Uterus (tissue), 2 donors: Measurements from ENCODE around the gene MEIG1.

Experiments
- CTCF ChIP-seq, 4 experiments: fragments of 200-600 bp in 2 of 4; fragments of 450-650 bp in 2 of 4; sonication (generic) in 2 of 4; IDR thresholded peaks; one replicate each; pipeline ENCODE4 v1.5.1; 2016 to 2019; ENCODE audit warnings: antibody characterized with exemption in 4 of 4, mild to moderate bottlenecking in 2 of 4, moderate library complexity in 1 of 4
- POLR2A ChIP-seq, 2 donors: fragments of 450-650 bp; IDR thresholded peaks; one replicate each; pipeline ENCODE4 v1.6.1; 2016; ENCODE audit warnings: antibody characterized with exemption in 2 of 2, mild to moderate bottlenecking in 1 of 2, moderate library complexity in 1 of 2

DNA sequence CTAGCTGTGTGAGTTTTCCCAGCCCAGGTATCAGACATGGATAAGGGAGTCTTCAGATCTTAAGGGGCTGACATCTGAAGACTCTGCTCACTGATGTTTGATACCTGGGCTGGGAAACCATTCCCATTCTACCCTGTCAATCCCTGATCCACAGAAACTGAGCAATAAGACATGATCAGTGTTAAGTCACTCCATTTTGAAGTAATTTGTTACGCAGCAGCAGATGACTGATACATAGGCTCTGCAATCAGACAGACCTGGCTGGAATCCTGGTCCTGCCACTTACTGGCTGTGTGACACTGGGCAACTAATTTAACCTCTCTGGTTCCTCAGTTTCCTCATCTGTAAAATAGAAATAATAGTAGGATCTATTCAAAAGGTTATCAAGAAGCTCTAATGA, 11.9 kb upstream of the MEIG1 start:
- TF ChIP-seq CTCF (IDR thresholded peaks at IDR 0.05) (no peak), POLR2A (IDR thresholded peaks at IDR 0.05) (no peak)
